Smooth muscle cell (in vitro differentiated cells): ENCODE results near the gene ELL3. TPM values are rescaled to one million over a fixed set of nuclear protein-coding genes. Genes with fewer than 3 reads are reported as not detected.

Experiments used
- DNase-seq: peaks from one replicate; lab custom pipeline; 2025; ENCODE audit not compliant: unreplicated experiment; lab: John Stamatoyannopoulos, UW
- H2AFZ ChIP-seq: fragments of 200-600 bp; sonication (generic); 2 replicates; pipeline ENCODE4 v1.6.0; 2016; ENCODE audit warnings: antibody characterized with exemption, low read depth, mild to moderate bottlenecking
- H3F3A ChIP-seq: fragments of 200-600 bp; sonication (generic); 2 replicates; pipeline ENCODE4 v1.6.0; 2017; ENCODE audit warnings: antibody characterized with exemption, low read depth
- H3K27ac ChIP-seq: fragments of 200-600 bp; sonication (generic); 2 replicates; pipeline ENCODE4 v1.5.1; 2016; ENCODE audit warnings: low read depth, mild to moderate bottlenecking
- H3K27me3 ChIP-seq: fragments of 200-600 bp; sonication (generic); 2 replicates; pipeline ENCODE4 v1.6.1; 2016; ENCODE audit warnings: low read depth, mild to moderate bottlenecking
- H3K36me3 ChIP-seq: fragments of 200-600 bp; sonication (generic); 2 replicates; pipeline ENCODE4 v1.5.1; 2016; ENCODE audit warnings: low read depth
- H3K4me1 ChIP-seq: fragments of 200-600 bp; sonication (generic); 2 replicates; pipeline ENCODE4 v1.5.1; 2016; ENCODE audit warnings: low read depth
- H3K4me2 ChIP-seq: fragments of 200-600 bp; sonication (generic); 2 replicates; pipeline ENCODE4 v1.6.0; 2016; ENCODE audit warnings: mild to moderate bottlenecking
- H3K4me3 ChIP-seq: fragments of 200-600 bp; sonication (generic); 2 replicates; pipeline ENCODE4 v1.5.1; 2016; ENCODE audit warnings: mild to moderate bottlenecking
- H3K79me2 ChIP-seq: fragments of 200-600 bp; sonication (generic); 2 replicates; pipeline ENCODE4 v1.6.0; 2016; ENCODE audit warnings: low read depth, mild to moderate bottlenecking
- H3K9ac ChIP-seq: fragments of 200-600 bp; sonication (generic); 2 replicates; pipeline ENCODE4 v1.6.0; 2016; ENCODE audit warnings: low read depth
- H3K9me3 ChIP-seq: fragments of 200-600 bp; sonication (generic); replicated peaks from 2 replicates; pipeline ENCODE4 v1.5.1; 2016; ENCODE audit warnings: low read depth
- H4K20me1 ChIP-seq: fragments of 200-600 bp; sonication (generic); 2 replicates; pipeline ENCODE4 v1.6.0; 2016; ENCODE audit warnings: low read depth
- CTCF ChIP-seq: fragments of 200-600 bp; sonication (generic); IDR thresholded peaks from 2 replicates; pipeline ENCODE4 v1.5.1; 2017; ENCODE audit warnings: borderline replicate concordance, mild to moderate bottlenecking, antibody characterized with exemption; ENCODE audit not compliant: insufficient read depth, poor library complexity, severe bottlenecking
- WGBS: methylation state at CpG from one replicate; pipeline ENCODE4 v1.1.7; 2016; ENCODE audit warnings: low lambda C conversion rate; 5-methylcytosine and 5-hydroxymethylcytosine counted together
- polyA plus RNA-seq: library from polyadenylated mRNA; unstranded; fragments of >200 nt; fragmentation: Nextera tagmentation; extraction: Ambion mirVana; gene quantifications from 2 replicates; pipeline ENCODE4 v1.2.1, GENCODE V29; 2016
- total RNA-seq: library from RNA; depleted of rRNA; stranded (reverse); fragments of >200 nt; gene quantifications from 2 replicates; pipeline ENCODE4 v1.2.3, GENCODE V29; 2014

ELL3 gene
- total and polyA plus RNA-seq, 2 experiments from 2014 or later = 0.25 to 1.1 TPM

- no peak for TF ChIP-seq CTCF
- H2AFZ ChIP-seq = no peak overlapping the region
These were observed 2.7 kb downstream of the ELL3 start for GRCh38 chr15:43774062-43774461.

GRCh38 chr15:43772624-43773023, 4.1 kb downstream of the ELL3 start:
- H3K79me2 ChIP-seq = no peaks in the 10 kb centered on the region
- peaks cover 53% of the 10 kb centered on the region for H4K20me1 ChIP-seq
- no peak overlapping the region for H3K27ac ChIP-seq
- H3K4me1 ChIP-seq = peaks cover 4% of the 10 kb centered on the region
- no peak overlapping the region for H3K9ac ChIP-seq
- H3K36me3 ChIP-seq = peaks cover 35% of the 10 kb centered on the region
- no peak overlapping the region for H3K4me3 ChIP-seq
- TF ChIP-seq CTCF = no peak
- no peak overlapping the region for H3K4me2 ChIP-seq
- H3K27me3 ChIP-seq = no peaks in the 10 kb centered on the region
- peaks cover 68% of the 10 kb centered on the region for H3F3A ChIP-seq
- H3K9me3 ChIP-seq = no peaks in the 10 kb centered on the region
- no peak for DNase-seq
- H2AFZ ChIP-seq = no peak overlapping the region

More at GRCh38 chr15:43774062-43774461, 2.7 kb downstream of the ELL3 start:
- Histone ChIP-seq H3K27me3 (no peaks in the 10 kb centered on the region), H3K9me3 (no peaks in the 10 kb centered on the region), H3F3A (peaks cover 56% of the 10 kb centered on the region), H3K9ac (no peak overlapping the region), H4K20me1 (peaks cover 40% of the 10 kb centered on the region), H3K79me2 (no peaks in the 10 kb centered on the region), H3K4me1 (peaks cover 4% of the 10 kb centered on the region), H3K27ac (no peak overlapping the region), H3K4me2 (no peak overlapping the region), H3K36me3 (peaks cover 27% of the 10 kb centered on the region), H3K4me3 (no peak overlapping the region)
- no peak for DNase-seq
- WGBS = 86% methylated on average over 4 of the region's 4 CpGs

GRCh38 chr15:43771816-43772215, 5.0 kb downstream of the ELL3 start:
- 78% methylated on average over 2 of the region's 2 CpGs for WGBS
- H4K20me1 ChIP-seq = peaks cover 59% of the 10 kb centered on the region
- peaks cover 41% of the 10 kb centered on the region for H3K36me3 ChIP-seq
- no peak overlapping the region for H3K27ac ChIP-seq
- TF ChIP-seq CTCF = no peak
- peaks cover 4% of the 10 kb centered on the region for H3K4me1 ChIP-seq
- H3K27me3 ChIP-seq = no peaks in the 10 kb centered on the region
- no peaks in the 10 kb centered on the region for H3K9me3 ChIP-seq
- no peak overlapping the region for H3K9ac ChIP-seq
- no peak for DNase-seq
- H3K79me2 ChIP-seq = no peaks in the 10 kb centered on the region
- no peak overlapping the region for H3K4me3 ChIP-seq
- H3F3A ChIP-seq = peaks cover 63% of the 10 kb centered on the region
- H2AFZ ChIP-seq = no peak overlapping the region
- no peak overlapping the region for H3K4me2 ChIP-seq

- Histone ChIP-seq H3K79me2 (no peaks in the 10 kb centered on the region), H3K27me3 (no peaks in the 10 kb centered on the region), H2AFZ (no peak overlapping the region), H3K9me3 (no peaks in the 10 kb centered on the region), H3F3A (peaks cover 73% of the 10 kb centered on the region), H3K9ac (no peak overlapping the region), H4K20me1 (peaks cover 70% of the 10 kb centered on the region), H3K4me2 (no peak overlapping the region), H3K36me3 (peaks cover 58% of the 10 kb centered on the region), H3K27ac (no peak overlapping the region), H3K4me3 (no peak overlapping the region), H3K4me1 (no peaks in the 10 kb centered on the region)
- DNase-seq = no peak
- peak; percentile 79 for TF ChIP-seq CTCF
- 68% methylated on average over 5 of the region's 5 CpGs for WGBS
These were observed 7.1 kb downstream of the ELL3 start for GRCh38 chr15:43769584-43770228.
